Right atrium auricular region (tissue), 2 donors: Measurements from ENCODE around the gene C4BPB. TPM values are rescaled to one million over a fixed set of nuclear protein-coding genes. Genes with fewer than 3 reads are reported as not detected.

ENCODE experiments used
- DNase-seq: peaks from one replicate; pipeline ENCODE4 v3.0.0-alpha.2; 2019; ENCODE audit warnings: low spot score
- H3K27ac ChIP-seq, 2 donors: fragments of 200-600 bp; sonication (generic); 1 replicate in 1 of 2; 2 replicates in 1 of 2; pipeline ENCODE4 v1.5.1; 2016 to 2019
- H3K27me3 ChIP-seq, 2 donors: fragments of 200-600 bp; sonication (generic); one replicate each; pipeline versions ENCODE4 v1.5.1 to v1.6.0; 2017 to 2019
- H3K36me3 ChIP-seq: fragments of 200-600 bp; sonication (generic); one replicate; pipeline ENCODE4 v1.5.1; 2016
- H3K4me1 ChIP-seq, 2 donors: fragments of 200-600 bp; sonication (generic); one replicate each; pipeline versions ENCODE4 v1.5.1 to v1.6.0; 2017 to 2019
- H3K4me3 ChIP-seq, 2 donors: fragments of 200-600 bp; sonication (generic); 1 replicate in 1 of 2; 2 replicates in 1 of 2; pipeline ENCODE4 v1.5.1; 2017 to 2019; ENCODE audit warnings: mild to moderate bottlenecking in 1 of 2, moderate library complexity in 1 of 2
- H3K9me3 ChIP-seq, 2 donors: fragments of 200-600 bp; sonication (generic); one replicate each; pipeline ENCODE4 v1.5.1; 2019
- CTCF ChIP-seq, 2 donors: fragments of 200-600 bp; sonication (generic); IDR thresholded peaks; one replicate each; pipeline ENCODE4 v1.5.1; 2019; ENCODE audit warnings: antibody characterized with exemption in 2 of 2
- total RNA-seq, 2 donors: library from RNA; depleted of rRNA; stranded (reverse); fragments of >200 nt; gene quantifications; one replicate each; pipeline ENCODE4 v1.1.0, GENCODE V29; 2016

C4BPB gene
- total RNA-seq, 2 donors from 2014 or later: not detected

DNA sequence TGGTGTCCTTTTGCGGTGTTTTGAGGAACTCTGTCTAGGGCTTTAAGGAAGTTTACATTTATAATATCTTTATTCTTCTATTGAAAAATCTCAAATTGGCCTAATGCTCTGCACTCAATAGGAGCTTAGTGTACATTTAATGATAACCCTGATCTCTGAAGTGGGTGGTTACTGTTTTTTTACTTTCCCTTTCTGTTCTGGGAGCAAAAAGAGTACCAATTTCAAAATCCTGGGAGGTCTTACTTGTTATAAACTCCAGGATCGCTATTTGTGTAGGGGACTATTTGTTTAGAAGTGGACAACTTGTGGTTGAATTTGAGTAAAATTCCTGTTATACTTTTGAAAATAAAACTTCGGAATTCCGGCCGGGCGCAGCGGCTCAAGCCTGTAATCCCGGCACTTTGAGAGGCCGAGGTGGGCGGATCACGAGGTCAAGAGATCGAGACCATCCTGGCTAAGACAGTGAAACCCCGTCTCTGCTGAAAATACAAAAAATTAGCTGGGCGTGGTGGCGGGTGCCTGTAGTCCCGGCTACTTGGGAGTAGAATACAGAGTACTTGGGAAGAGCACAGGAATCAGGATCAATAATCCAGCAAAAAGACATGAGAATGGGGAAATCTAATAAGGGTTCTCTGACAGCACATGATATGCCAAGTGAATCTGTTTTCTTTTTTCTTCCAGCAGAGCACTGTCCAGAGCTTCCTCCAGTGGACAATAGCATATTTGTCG is 1.1 kb downstream of the C4BPB start:
- Histone ChIP-seq H3K4me3 (no peak overlapping the region), H3K27ac (no peak overlapping the region), H3K9me3 (no peaks in the 10 kb centered on the region), H3K4me1 (peaks cover 0 to 2% of the 10 kb centered on the region in 2 donors), H3K36me3 (no peaks in the 10 kb centered on the region), H3K27me3 (no peaks in the 10 kb centered on the region)
- no peak for DNase-seq
- TF ChIP-seq CTCF (IDR thresholded peaks at IDR 0.05): no peak

DNA sequence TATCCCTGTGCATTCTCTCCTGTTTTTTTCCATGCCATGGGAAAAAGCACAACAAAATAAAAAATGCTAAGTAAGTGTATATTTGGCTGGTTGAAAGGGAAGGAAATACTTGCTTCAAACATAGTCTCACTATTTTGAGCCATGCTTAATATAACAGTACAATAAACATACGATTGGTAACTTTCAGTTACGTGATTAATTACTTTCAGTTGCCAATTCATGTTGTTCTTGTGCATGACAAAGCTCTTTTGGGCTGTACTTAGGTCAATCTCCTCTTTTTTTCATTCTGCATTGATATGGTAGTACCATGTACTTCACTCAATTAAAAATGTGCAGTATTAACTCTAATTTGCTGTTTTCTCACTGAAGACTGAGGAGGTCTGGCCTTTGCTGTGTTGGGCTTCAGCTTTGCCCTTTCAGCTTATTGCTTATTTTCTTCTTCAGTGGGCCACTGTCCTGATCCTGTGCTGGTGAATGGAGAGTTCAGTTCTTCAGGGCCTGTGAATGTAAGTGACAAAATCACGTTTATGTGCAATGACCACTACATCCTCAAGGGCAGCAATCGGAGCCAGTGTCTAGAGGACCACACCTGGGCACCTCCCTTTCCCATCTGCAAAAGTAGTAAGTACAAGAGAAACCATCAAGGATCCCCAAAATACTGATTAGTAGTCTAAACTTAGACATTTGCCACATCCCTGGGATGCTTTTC is 2.7 kb downstream of the C4BPB start:
- Histone ChIP-seq H3K36me3 (no peaks in the 10 kb centered on the region), H3K27ac (no peak overlapping the region), H3K4me1 (no peaks in the 10 kb centered on the region), H3K9me3 (no peaks in the 10 kb centered on the region), H3K4me3 (no peak overlapping the region), H3K27me3 (no peaks in the 10 kb centered on the region)
- no peak for DNase-seq
- TF ChIP-seq CTCF (IDR thresholded peaks at IDR 0.05): no peak

DNA sequence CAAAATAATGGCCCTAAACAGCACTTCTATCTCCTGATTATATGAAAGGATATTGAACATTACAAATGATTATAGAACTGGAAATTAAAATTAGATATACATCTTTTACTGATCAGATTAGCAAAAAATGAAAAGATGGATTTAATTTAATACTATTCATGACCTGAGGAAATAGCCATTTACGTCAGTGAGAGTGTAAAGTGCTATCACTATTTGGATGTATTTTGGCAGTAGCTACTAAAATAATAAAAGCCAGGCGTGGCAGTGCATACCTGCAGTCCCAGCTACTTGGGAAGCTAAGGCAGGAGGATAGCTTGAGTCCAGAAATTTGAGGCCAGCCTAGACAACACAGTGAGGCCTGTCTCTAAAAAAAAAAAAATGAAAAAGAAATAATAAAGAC is 5.3 kb downstream of the C4BPB start:
- H3K4me1 ChIP-seq: no peaks in the 10 kb centered on the region
- TF ChIP-seq CTCF (IDR thresholded peaks at IDR 0.05): no peak
- H3K9me3 ChIP-seq: no peaks in the 10 kb centered on the region
- no peak overlapping the region for H3K4me3 ChIP-seq
- H3K27ac ChIP-seq: no peak overlapping the region
- H3K36me3 ChIP-seq: no peaks in the 10 kb centered on the region
- no peaks in the 10 kb centered on the region for H3K27me3 ChIP-seq
- DNase-seq: no peak

DNA sequence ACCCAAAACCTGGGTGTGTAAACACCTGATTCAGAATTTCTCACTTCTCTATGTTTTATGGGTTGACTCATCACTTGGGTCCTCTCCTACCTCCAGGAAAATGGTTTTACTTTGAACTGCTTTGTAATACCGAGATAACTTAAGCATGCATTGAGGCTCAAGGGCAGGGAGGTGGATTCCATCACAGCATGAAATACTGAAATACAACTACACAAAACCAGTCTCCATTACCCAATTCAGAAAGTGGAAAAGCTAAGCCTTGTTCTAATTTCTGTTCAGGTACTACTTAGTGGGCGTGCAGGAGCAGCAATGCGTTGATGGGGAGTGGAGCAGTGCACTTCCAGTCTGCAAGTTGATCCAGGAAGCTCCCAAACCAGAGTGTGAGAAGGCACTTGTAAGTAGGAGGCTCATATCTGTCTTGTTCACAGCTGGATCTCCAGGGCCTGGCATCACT is 9.2 kb downstream of the C4BPB start:
- no peak overlapping the region for H3K4me3 ChIP-seq
- no peaks in the 10 kb centered on the region for H3K9me3 ChIP-seq
- H3K36me3 ChIP-seq: no peaks in the 10 kb centered on the region
- H3K27ac ChIP-seq: no peak overlapping the region
- TF ChIP-seq CTCF (IDR thresholded peaks at IDR 0.05): no peak
- H3K4me1 ChIP-seq: no peaks in the 10 kb centered on the region
- no peaks in the 10 kb centered on the region for H3K27me3 ChIP-seq
- no peak for DNase-seq

- Histone ChIP-seq H3K36me3 (no peaks in the 10 kb centered on the region), H3K27me3 (no peaks in the 10 kb centered on the region), H3K27ac (no peak overlapping the region), H3K4me1 (no peaks in the 10 kb centered on the region), H3K9me3 (no peaks in the 10 kb centered on the region), H3K4me3 (no peak overlapping the region)
- no peak for TF ChIP-seq CTCF (IDR thresholded peaks at IDR 0.05)
- no peak for DNase-seq
Observed at GRCh38 chr1:207101720-207102119, 13.1 kb downstream of the C4BPB start.
